AML-193 (cell line): Measurements from ENCODE around the gene SRPX2.
A peak's percentile ranks its signal among the peaks of the same experiment; 100 is the strongest.

Experiments
- DNase-seq, 2 experiments: peaks; one replicate each; lab custom pipeline; 2025; lab: John Stamatoyannopoulos, UW

Gene SRPX2, protein sequence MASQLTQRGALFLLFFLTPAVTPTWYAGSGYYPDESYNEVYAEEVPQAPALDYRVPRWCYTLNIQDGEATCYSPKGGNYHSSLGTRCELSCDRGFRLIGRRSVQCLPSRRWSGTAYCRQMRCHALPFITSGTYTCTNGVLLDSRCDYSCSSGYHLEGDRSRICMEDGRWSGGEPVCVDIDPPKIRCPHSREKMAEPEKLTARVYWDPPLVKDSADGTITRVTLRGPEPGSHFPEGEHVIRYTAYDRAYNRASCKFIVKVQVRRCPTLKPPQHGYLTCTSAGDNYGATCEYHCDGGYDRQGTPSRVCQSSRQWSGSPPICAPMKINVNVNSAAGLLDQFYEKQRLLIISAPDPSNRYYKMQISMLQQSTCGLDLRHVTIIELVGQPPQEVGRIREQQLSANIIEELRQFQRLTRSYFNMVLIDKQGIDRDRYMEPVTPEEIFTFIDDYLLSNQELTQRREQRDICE

DNA sequence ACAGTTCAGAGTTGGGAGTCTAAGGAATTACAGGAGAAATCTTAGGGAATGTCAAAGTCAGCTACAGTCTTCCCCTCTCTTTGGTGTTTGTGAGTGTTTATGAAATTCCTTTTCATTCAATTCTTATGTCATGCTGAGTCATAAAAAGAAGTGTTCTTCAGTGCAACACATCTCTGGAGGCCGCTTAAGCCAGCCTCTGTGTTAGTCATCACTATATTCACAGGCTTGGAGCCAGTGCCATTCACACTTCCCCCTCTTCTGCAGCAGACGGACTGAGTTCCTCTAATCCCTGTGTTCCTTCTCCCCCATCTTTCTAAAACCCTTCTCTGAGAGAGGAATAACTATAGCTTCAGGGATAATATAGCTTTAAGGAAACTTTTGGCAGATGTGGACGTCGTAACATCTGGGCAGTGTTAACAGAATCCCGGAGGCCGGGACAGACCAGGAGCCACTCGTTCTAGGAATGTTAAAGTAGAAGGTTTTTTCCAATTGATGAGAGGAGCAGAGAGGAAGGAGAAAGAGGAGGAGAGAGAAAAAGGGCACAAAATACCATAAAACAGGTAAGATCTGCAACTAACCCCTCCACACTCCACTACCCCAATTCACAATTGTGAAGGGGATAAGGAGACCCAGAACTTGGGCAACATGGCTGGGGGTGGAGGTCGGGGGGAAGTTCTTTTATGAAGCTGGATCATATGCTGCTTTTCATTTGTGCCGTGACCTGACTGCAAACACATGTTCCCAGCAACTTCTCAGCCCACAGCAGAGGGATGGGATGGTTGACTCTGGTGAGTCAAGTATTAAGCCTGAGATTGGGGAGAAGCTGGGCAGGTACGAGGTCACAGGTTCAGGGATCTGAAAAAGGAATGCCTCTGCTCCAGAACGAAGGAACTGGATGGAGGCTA is at the start of gene SRPX2:
TSS of gene SRPX2 (plus strand) at position 244 of the 905 bp plus-strand sequence. CDS start 2,124 bp downstream, outside the sequence.
- DNase-seq = no peak

DNA sequence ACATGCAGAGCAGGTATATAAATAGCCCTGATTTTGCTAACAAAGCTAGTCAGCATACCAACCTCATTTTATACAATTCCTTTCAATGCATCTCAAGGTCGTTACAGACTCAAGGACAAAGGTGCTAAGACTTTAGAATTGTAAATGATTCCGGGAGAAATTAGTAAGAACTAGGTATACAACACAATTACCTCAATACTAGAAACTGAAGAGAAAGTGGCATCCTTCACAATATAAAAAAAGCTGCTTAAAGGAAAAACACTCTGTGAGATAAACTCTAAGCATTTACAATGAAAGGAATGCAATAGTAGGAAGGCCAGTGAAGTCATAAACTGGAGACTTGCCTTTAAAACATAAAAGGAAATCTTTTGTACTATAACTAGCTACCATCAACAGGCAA is 47.4 kb upstream of the SRPX2 start:
- DNase-seq = no peak

DNA sequence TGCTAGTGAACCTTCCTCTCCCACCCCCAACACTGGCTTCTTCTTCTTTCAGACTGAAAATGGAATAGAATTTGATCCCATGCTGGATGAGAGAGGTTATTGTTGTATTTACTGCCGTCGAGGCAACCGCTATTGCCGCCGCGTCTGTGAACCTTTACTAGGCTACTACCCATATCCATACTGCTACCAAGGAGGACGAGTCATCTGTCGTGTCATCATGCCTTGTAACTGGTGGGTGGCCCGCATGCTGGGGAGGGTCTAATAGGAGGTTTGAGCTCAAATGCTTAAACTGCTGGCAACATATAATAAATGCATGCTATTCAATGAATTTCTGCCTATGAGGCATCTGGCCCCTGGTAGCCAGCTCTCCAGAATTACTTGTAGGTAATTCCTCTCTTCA is 44.5 kb upstream of the SRPX2 start:
- DNase-seq = no peak

DNA sequence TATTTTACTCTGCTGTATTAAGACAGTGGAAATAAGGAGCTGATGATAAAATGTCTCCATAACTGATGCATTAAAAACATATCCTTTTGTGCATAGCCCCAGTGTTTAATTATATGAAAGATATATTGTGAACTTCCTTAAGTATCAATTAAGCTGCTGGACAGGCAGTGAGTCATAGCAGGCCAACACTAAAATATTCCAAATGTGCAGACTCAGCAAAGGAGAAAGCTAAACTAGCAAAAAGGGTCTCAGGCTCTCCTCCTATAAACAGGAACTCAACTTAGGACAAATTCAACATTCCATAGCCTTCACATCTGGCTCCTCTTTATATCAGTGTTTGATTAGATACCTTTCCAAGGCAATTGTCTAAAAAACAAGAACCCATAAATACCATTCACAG is 43.7 kb upstream of the SRPX2 start:
- no peak for DNase-seq

DNA sequence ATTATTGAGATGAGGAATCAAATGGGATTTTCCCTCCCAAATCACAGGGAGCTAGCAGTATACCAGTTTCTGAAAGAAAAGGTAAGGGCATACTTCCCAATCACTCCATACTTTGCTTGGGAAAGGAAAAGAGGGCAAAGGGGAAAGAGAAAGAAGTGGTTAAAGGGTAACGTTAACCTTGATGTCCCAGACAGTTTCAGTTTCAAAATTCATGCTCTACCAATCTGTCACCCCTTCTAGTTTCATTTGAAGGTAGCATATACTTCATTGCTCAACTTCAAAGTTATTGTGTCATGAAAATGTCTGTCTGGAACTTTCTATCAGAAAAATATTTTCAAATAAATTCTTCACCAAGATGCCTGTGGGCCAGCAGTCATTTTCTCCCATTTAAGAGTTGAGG is 43.2 kb upstream of the SRPX2 start:
- DNase-seq = no peak

DNA sequence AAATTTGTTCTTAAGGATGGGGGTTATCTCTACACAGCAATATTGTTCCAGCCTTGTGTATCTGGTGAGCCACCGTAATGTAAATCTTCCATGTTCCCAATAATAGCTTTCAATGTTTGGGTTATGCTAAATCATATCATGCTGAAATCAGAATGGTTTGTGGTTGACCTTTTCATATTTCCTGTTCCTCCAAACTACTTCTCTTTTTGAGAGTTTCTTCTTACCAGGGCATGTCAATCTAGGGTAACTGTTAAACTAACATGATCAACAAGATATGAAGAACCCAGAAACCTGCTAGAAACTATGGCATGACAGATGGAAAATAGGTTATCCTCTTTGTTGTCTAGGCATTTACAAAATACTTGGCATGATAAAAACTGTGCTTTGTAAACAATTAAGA is 37.2 kb upstream of the SRPX2 start:
- peak in 1 of 2 experiments; percentile 3 for DNase-seq

DNA sequence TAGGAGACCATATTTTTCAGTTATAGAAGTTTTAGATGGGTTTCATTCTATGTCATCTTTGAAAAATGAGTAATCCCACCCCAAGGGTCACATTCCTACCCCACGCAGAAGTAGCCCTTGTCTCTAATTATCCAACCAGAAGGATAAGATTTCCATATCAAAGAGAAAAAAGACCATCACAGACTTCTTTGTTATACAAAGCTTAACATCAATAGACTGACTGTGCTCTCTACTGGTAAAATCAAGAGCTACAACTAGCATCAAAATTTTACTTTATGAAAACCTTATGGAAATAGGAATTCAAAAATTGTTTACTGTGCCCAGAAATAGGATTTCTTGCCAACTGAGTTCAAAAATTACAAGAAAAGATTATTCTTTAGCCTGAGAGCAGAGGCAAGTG is 34.4 kb upstream of the SRPX2 start:
- DNase-seq = no peak

DNA sequence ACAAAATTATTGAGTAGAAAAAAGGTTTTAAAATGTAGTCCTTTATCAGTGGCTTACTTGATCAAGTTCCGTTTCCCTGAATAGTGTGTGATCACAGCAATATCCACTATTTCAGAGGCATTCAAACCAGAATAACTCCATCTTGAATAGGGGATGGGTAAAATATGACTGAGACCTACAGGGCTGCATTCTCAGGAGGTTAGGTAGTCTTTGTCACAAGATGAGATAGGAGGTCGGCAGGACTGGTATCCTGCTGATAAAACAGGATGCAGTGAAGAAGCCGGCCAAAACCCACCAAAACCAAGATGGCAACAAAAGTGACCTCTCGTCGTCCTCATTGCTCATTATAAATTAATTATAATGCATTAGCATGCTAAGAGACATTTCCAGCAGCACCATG is 32.0 kb upstream of the SRPX2 start:
- no peak for DNase-seq

DNA sequence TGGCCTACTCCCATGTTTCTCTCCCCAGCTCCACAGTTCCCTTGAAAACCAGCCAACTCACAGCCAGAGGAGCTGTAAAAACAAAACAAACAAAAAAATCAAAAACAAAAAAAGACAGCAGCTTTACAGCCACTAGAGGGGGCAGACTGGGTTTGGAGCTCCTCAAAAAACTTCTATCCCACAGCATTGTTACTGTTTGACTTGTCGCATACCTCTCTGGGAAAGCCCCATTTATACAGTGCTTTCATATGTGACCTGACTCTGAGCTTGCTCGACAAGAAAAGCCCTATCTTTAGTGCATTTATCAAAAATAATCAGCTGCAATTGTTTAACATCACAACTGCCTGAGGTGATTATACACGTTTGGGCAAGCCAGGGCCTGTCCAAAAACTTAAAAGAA is 29.0 kb upstream of the SRPX2 start:
- peak in 1 of 2 experiments; percentile 26 for DNase-seq

DNA sequence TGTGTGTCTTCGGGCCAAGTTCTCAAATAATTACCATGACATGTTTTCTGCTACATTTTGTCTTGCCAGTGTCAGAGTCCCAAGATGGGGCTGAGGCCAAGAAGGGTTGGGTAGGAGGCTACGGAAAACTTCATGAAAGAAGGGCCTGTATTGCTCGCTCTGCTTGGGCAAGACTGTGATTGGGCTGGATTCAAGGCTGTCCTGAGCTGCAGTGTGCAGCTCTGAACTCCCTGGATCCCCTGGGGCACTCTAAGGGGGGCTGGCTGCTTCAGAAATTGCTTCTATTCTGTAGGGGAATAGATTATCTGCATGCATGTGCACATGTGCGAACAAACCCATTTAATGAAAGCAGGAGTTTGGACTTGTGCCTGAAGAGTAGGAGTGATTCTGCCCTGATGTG is 21.0 kb upstream of the SRPX2 start:
- DNase-seq = no peak

DNA sequence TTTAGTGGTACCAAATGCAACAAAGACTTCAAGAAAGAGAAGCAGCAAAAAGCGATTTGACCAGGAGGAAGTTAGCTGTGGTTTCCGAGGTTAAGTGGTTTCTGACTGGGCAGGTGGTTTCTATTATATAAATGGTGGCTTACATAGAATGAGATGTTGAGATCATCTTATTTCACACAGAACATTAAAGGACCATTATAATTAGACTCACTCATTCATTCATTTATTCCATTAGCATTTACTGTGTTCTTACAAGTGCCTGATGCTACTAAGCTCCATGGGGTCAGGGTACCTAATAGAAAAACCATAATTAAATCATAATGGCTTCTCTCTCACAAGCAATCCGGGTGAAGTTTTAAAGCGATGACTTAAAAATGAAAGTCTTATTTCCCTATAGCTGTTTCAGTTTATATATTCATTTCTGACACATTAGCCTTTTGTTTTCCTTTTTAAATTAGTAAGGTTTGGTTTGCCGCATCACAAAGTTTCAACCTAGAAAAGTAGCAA is 18.0 kb upstream of the SRPX2 start:
- peak; percentile 28 to 30 for DNase-seq

DNA sequence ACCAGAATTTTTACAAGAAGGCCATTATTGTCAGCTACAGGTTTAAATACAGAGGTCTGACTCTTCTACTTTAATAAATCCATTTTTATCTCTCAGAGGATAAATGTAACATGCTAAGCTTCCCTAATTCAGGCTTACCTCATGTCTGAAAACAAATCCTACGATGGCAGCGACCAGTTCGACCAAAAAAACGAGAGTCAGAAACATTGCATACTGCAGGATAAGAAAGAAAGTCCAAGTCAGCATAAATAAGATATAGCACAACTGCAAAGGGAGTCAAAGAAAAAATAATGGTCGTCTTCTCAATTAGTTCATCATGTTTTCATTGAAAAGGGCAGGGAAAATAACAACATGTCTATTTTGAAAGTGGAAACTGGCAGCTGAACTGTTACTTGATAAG is 9.0 kb upstream of the SRPX2 start:
- DNase-seq = no peak

DNA sequence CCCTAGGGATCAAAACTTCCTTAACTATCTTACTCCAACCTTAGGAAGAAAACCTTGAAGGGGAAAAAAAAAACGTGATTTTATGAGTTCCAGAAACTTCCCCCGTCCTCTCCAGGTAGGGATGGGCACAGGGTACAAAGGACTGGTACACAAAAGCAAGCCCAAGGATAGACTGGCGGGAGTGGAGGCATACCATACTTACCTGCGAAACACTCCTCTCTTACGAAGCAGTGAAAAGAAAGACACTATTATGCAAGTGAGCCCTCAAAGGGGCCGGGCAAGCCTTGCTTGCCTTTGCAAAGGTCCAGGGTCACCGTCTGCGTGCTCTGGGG is 8.0 kb upstream of the SRPX2 start:
- no peak for DNase-seq

DNA sequence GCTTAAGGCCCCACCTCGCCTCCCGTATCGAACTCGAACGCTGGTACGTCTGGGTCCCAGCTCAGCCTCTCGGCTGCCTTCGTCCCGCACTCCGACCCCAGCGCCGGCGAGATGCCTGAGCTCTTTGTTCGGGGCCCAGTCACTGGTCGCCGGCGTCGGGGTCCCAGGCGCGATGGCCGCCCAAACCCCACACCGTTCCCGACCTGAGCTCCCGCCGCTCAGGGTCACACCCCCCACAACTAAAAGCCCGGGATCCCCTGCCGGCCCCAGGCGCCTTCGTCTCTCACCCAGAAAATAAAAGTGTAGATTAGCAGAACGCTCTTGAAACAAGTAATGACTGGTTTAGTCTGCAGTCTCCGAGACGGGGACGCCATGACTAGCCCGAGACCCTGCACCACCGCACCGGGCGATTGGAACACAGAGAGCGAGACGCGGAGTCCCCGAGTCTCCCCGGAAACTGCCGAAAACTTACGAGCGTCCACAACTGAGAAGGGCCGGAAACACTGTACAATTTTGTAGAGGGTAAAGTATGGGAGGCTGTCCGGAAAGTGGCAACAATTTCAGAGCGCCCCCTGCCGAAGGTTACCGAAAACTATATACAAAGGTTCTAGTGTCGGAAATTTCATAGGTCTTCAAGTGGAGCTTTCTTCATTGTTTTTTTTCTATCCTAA is 7.5 kb upstream of the SRPX2 start, which contains the start of gene TSPAN6:
TSS of gene TSPAN6 (minus strand) at position 486 of the 671 bp plus-strand sequence. CDS start at position 374, 112 bp downstream.
- DNase-seq = peak in 1 of 2 experiments; percentile 1

DNA sequence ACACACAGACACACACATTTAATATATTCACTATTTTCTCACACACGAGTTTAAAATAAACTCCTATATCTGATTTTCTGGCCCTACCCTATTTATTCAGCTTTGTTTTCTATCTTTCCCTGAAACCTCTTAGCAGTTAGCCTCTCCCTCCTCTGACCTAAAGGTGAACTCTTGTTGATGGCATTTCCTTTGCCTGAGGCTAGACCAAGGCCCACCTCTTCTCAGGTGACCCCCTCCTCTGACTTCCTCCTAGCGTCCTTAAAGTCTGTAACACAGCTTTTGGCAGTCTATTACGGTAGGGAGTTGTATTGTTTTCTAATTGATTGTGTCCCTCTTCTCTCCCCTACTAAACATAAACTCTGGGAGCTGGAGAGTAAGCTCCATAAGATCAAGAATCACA is 1.7 kb upstream of the SRPX2 start:
- no peak for DNase-seq

DNA sequence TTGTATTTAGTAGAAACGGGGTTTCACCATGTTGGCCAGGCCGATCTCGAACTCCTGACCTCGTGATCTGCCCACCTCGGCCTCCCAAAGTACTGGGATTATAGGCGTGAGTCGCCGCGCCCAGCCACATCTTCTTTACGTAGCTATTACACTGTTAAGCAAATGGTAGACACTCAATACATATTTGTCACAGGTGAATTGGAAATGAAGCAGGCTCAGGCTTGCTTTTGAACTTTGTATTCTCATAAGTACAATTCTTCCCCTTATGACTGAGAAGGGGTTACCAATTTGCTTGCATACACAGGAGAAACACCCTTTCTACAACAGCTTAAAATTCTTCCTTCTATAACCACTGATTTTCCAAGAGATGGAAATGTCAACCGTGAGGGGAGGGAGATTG is 787 bp upstream of the SRPX2 start:
- DNase-seq = no peak

DNA sequence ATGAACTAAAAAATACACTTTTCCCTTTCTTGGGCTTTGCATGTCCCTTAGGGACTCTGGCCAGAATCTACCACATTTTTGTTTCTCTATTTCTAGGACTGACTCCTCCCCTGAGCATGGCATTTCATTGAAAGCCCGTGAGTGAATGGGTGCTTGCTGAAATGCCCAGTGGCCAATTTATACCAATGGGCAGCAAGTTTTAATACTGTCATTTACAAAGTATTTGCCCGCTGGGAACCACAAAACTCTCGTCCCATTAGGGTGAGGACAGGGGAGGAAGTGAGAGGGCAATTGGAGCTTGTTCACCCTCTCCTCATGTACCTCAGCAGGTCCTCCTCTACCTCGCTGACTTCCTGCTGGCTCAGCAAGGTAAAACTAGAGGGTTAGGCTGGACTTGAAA is 1.1 kb downstream of the SRPX2 start:
- no peak for DNase-seq

DNA sequence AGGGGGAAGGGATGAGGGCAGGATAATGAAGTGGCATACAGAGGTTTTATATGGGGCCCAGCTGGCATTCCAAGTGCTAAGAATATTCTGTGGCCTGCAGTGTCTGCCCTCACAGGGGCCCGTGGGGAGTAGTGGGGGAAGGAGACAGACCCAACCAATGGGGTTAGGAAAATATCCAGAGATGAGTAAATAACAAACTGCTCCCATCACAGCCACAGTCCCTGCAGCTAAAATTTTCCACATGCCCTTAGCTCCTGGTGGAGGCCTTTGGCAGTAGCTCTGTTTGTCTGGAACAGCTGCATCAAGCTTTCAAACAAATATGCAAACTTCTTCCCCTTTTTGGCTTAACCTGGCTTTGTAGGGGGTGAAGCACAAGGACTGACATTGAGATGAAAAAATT is 3.1 kb downstream of the SRPX2 start:
- DNase-seq = no peak

DNA sequence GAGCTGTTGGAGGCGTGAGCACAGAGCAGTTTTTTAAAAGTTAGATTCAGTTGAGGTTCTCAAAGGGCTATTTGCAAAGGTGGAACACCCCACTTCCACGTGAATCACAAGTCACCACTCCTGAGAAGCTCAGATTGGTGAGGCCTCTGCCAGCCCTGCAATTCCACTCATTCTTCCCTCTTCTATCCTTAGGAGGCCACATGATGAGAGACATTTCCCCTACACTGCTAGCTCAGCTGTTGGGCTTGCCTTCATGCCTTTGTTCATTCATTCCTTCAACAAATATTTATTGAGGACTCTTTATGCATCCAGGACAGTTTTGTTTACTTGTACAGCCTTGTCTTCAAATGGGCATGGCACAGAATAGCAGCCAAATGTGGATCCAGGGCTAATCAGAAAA is 3.7 kb downstream of the SRPX2 start:
- DNase-seq = no peak

DNA sequence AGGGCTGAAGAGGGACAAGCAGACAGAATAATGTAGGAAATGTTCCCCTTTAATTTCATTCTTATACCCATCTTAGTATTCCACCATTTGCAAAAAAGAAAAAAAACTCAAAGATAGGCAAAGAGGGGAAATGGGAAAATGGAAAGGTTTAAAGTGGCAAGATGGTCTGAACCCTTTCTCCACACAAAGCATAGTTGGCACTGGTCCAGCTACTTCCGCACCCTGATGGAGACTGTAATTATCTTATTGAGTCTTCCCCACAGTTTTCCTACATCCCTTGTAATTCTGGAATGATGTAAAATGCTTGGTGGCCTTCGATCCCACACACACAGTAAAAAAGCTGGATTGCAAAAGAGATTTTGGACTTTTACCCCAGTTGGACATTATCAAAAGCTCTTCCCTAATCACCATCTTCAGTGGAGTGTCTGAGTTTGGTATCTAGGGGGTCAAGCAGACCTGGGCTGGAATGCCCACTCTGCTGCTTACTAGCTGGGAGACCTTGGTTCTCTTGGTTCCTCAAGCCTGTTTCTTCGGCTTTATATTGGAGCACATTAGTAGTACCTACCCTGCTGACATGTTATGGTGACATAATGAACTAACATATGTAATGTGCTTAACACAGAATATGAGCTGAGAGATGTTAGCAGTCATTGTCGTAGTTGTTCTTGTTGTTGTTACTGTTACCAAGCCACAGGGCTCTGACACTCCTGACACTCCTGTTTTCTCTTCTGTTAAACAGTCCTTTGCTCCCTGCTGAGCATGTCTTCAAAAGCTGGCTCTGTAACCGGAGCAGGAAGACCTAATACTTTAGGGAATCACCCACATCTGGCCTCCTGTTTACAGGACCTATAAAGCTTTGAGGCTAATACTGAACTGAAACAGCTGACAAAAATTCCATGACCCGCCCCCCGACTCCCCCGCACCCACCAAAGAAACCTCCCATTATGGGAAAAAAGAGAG is 4.7 kb downstream of the SRPX2 start:
- no peak for DNase-seq
